ENCODE measurements around the gene ROS1. TPM values are rescaled to one million over a fixed set of nuclear protein-coding genes. Genes with fewer than 3 reads are reported as not detected.
A peak's percentile ranks its signal among the peaks of the same experiment; 100 is the strongest.

Gene ROS1
- total RNA-seq, 1 donor: 0.18 TPM

DNA sequence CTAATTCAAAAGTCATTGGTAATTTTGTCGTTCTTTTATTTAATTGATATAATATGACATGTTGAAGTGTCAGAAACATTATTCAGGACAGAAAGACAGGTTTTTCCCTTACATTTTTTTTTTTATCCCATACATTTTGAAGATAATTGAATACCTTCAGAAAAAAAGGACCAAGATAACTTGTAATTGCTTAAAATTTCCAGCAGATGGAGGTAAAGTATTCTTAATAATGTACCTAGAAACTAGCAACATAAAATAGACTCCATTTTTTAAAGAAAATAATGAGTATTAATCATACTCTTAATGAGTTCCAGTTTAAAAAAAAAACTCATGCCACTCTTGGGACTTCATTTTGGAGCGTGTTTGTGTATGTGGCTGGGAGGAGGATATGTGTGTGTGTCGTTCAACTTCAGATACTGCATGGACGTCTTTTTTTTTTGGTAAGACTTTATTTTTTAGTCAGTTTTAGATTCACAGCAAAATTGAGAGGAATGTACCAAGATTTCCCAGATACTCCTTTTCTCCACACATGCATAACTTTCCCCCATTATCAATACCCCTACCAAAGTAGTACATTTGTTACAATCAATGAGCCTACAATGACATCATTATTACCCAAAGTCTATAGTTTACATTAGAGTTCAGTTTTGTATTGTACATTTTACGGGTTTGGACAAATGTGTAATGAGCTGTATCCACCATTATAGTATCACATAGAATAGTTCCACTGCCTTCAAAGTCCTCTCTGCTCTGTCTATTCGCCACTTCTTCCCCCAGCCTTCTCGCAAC lies 79.4 kb downstream of the ROS1 start:
- peak; percentile 54 for DNase-seq (ENCODE audit: low read depth)
- H3K4me3 ChIP-seq (ENCODE audit: low read depth, low read length): peak overlapping the region; percentile 32
- TF ChIP-seq, protein P1, sequence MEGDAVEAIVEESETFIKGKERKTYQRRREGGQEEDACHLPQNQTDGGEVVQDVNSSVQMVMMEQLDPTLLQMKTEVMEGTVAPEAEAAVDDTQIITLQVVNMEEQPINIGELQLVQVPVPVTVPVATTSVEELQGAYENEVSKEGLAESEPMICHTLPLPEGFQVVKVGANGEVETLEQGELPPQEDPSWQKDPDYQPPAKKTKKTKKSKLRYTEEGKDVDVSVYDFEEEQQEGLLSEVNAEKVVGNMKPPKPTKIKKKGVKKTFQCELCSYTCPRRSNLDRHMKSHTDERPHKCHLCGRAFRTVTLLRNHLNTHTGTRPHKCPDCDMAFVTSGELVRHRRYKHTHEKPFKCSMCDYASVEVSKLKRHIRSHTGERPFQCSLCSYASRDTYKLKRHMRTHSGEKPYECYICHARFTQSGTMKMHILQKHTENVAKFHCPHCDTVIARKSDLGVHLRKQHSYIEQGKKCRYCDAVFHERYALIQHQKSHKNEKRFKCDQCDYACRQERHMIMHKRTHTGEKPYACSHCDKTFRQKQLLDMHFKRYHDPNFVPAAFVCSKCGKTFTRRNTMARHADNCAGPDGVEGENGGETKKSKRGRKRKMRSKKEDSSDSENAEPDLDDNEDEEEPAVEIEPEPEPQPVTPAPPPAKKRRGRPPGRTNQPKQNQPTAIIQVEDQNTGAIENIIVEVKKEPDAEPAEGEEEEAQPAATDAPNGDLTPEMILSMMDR (IDR thresholded peaks at IDR 0.05; ENCODE audit: insufficient read depth, low read length): peak; percentile 35

DNA sequence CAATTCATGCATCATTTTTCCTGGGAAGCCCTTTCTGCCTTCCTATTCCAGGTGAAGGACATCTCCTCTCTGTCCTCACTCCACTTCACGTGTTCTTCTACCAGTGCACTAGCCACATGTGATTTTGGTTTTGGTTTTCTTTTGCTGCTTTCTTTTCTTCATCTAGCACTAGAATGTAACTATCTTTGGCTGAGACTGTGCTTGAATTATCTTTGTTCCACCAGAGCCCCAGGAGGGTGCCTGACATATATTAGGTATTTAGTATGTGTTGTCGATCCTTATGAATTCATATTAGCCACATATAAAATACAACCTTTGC lies 80.5 kb downstream of the ROS1 start:
- no peak overlapping the region for H3K4me3 ChIP-seq (ENCODE audit: low read depth, low read length)
- TF ChIP-seq, protein P1 (IDR thresholded peaks at IDR 0.05; ENCODE audit: insufficient read depth, low read length): no peak
- DNase-seq (ENCODE audit: low read depth): no peak

DNA sequence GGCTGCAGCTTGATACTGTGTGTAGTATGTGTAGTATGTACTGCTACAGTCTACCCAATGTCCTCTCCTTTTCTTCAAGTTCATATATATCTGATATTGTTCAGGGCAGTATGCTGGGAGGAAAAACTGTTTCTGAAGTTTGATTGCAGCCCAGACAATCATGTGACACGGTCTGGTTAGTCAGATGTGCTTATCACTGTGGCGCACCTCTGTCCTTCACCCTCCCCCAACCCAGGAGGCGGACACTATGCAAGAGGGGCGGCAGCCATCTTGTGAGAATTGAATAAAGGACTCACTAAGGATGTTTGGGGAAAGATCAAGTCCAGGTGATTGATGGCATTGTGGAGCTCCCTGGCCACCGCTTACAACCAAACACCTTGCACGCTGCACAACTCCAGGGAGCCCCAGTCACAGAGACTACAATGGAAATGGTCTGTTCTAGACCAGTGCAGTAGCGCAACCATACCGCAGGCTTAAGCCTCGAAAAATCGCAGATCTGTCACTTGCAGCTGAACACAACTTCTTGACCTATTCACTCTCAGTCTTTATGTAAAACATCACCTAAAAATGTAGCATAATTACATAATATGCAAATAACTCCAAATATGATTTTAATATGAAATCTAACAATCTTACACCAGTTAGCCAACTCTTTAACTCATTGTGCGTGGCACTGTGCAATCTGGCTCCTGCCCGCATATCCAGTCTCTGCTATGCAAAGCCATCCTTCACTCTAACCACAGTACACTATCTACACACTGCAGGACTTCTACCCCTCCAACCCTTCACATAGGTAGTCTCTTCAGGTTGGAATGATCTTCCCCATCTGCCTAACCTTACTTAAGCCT lies 81.1 kb downstream of the ROS1 start:
- no peak for DNase-seq (ENCODE audit: low read depth)
- TF ChIP-seq, protein P1 (IDR thresholded peaks at IDR 0.05; ENCODE audit: insufficient read depth, low read length): no peak
- no peak overlapping the region for H3K4me3 ChIP-seq (ENCODE audit: low read depth, low read length)

DNA sequence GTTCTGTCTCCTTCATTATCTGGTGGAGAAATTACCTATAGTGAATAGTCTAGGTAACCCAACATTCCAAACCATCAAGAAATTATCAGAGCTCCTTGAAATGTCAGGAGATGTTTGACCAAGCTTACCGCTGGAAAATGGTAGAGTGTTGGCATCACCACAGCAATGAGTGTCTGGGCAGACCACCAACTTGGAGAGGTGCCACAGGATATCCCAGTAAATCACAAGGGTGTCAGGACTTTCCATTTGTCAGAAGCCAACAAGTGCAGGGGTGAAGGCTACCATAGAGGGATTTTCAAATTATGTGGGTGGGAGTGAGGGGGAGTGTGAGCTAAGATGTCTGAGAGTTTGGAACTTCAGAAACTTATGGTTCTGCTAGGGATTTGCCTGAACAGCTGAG lies 87.2 kb downstream of the ROS1 start:
- DNase-seq (ENCODE audit: low read depth): no peak
- TF ChIP-seq, protein P1 (IDR thresholded peaks at IDR 0.05; ENCODE audit: insufficient read depth, low read length): no peak
- H3K4me3 ChIP-seq (ENCODE audit: low read depth, low read length): no peak overlapping the region

DNA sequence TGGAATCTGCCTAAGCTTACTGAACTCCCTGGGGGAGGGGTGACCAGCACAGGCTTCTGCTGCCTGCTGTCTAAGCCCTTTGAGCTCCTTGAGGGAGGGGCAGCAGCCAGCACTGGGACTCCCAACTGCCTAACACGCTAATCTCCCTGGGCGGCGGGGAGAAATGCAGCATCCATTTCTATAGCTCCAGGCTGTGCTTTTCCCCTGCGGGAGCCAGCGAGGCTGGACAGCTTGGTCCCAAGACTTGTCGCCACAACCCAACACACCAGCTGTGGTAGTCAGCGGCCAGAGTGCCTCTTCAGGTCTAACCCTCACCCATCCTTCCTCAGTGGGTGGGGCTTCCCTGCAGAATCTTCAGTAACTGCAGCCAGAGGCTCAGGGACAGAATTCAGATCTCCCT lies 95.8 kb downstream of the ROS1 start:
- H3K4me3 ChIP-seq (ENCODE audit: low read depth, low read length): no peak overlapping the region
- no peak for DNase-seq (ENCODE audit: low read depth)
- TF ChIP-seq, protein P1 (IDR thresholded peaks at IDR 0.05; ENCODE audit: insufficient read depth, low read length): no peak

DNA sequence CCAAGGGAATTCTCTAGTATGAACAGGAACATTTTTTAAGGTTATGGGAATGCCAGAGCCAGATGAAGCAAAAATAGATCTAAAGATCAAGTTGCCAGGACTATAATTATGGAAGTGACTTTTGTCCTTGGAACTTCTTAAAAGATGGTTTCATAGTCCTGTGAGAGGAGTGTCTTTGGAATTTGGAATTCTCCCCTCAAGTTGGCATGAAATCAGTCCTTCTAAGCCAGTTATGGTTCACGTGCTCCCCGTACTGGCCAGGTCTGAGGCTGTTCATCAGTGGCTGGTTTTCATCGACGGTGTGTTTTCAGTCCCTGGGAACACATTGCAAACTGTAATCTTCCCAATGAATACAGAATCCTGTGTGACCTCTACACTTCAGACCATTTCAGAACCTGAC lies 97.2 kb downstream of the ROS1 start:
- TF ChIP-seq, protein P1 (IDR thresholded peaks at IDR 0.05; ENCODE audit: insufficient read depth, low read length): no peak
- no peak overlapping the region for H3K4me3 ChIP-seq (ENCODE audit: low read depth, low read length)
- DNase-seq (ENCODE audit: low read depth): no peak
